HG03439 (cell line): ENCODE measurements around the gene CERCAM.
A peak's percentile ranks its signal among the peaks of the same experiment; 100 is the strongest.

Experiments
- ATAC-seq: cut with Tn5 transposase; IDR thresholded peaks from one replicate; pipeline ENCODE4 v1.9.1; 2021; ENCODE audit warnings: mild to moderate bottlenecking, moderate library complexity; ENCODE audit not compliant: unreplicated experiment

The CERCAM gene

GRCh38 chr9:128455849-128456612 is 35.4 kb downstream of the CERCAM start, which contains the start of gene ODF2:
Gene ODF2 (plus strand): TSS chr9:128456006. CDS start chr9:128456092, 86 bp downstream.
- ATAC-seq, result peak; percentile 86

GRCh38 chr9:128456613-128457061 is 36.0 kb downstream of the CERCAM start:
- peak; percentile 56 for ATAC-seq

- no peak for ATAC-seq
These were observed 36.5 kb downstream of the CERCAM start for GRCh38 chr9:128457207-128457606.

DNA sequence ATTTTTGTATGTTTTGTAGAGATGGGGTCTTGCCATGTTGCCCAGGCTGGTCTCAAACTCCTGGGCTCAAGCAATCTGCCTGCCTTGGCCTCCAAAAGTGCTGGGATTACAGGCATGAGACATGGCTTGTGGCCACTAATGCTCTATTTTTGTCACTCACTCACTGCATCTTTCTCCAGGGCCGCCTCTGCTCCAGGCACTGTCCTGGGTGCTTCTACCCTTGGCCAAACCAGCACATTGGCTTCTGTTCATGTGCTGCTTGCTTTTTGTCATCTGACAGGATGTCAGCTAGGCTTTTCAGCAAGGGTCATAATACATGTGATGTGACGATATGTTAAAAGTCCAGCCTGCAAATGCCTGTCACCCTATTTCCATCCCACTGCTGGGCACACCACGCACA is 38.4 kb downstream of the CERCAM start:
- ATAC-seq, result no peak

DNA sequence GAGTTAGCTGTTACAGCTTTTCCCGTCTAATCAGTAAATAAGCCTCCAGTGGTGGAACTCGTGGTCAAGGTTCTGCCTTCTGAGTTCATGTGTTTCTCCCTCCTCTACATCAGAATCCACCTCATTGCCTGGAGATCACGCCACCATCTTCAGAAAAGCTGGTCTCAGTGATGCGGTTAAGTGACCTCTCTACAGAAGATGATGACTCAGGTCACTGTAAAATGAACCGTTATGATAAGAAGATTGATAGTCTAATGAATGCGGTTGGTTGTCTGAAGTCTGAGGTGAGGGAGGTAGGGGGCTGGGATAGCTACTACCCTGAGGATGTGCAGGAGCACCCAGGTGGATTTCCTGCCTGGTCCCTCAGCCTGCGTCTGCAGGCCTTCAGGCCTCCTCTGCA is 48.4 kb downstream of the CERCAM start:
- ATAC-seq, result no peak

GRCh38 chr9:128470560-128470959 is 49.9 kb downstream of the CERCAM start:
- no peak for ATAC-seq

GRCh38 chr9:128473104-128473503 is 52.4 kb downstream of the CERCAM start:
- ATAC-seq, result no peak

DNA sequence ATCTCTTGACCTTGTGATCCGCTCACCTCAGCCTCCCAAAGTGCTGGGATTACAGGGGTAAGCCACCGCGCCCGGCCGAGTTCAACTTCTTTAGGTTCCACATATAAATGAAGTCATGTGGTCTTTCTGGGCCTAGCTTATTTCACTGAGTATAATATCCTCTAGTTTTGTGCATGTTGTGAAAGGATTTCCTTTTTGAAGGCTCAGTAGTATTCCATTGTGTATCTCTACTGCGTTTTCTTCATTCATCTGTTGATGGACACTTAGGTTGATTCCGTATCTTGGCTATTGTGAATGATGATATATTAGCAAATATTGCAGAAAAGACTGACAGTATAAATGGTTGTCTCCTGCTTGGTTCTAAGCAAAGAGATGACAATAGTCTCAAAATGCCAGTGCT is 55.2 kb downstream of the CERCAM start:
- no peak for ATAC-seq

- no peak for ATAC-seq
These were observed 58.6 kb downstream of the CERCAM start for GRCh38 chr9:128479262-128479661.

GRCh38 chr9:128481561-128481960 is 60.9 kb downstream of the CERCAM start:
- no peak for ATAC-seq

DNA sequence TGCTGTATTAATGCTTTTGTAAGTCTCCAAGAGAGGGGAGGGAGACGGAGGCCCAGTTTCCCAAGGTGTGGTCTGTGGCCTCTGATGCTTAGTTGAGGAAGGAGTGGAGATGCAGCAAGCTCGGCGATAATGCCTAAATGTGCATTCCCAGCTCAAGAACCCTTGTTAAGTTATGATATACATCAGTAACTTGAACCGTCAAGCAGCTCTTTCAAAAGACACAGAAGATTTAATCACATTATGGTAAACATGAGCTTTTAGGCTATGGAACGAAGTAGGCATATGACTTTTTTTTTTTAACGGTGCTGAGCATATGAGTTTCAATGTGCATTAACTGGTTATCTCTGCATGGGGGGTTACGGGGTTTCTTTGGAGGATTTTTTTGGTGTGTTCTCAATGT is 61.5 kb downstream of the CERCAM start:
- no peak for ATAC-seq

GRCh38 chr9:128484686-128485413 is 64.2 kb downstream of the CERCAM start:
- ATAC-seq, result no peak

GRCh38 chr9:128485414-128485855 is 64.8 kb downstream of the CERCAM start:
- ATAC-seq, result no peak

DNA sequence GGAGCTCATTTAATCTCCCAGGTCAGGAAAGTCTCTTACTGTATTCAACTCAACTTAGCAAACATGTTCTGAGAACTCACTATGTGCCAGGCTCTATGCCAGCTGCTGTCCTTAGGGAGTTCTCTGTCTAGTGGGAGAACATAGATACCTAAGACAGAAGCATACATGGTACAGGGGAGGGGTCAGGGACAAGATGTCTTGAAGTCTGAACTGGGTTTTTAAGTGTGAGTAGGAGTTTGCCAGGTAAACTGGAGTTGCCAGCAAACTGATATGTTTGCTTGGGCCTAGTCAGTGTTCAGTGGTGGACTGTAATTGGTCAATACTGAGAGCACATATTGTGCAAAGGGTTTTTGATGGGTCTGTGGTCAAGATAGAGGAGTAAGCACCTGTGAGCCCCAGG is 65.5 kb downstream of the CERCAM start:
- ATAC-seq, result no peak
